Activated T-helper 1 cell treated with anti-CD3 and anti-CD28 coated beads, Interleukin-2, amount 50 U/mL, for 16 hours (primary cell): ENCODE results near the gene SEMA3E.
"Not testable (repeated sequence)": the region's sequence is repeated elsewhere in the genome, so short reads cannot be mapped to it uniquely, and the experiment has no call there.

Experiments
- DNase-seq, 2 donors: peaks; one replicate each; pipeline ENCODE4 v3.0.0-alpha.2; 2020; ENCODE audit warnings: low read depth in 1 of 2, low spot score in 1 of 2

SEMA3E gene

GRCh38 chr7:83456413-83456812 lies 192.5 kb downstream of the SEMA3E start:
- DNase-seq: no peak

GRCh38 chr7:83455612-83456011 lies 193.3 kb downstream of the SEMA3E start:
- no peak for DNase-seq

- no peak for DNase-seq
Measured at GRCh38 chr7:83452256-83452655, 196.7 kb downstream of the SEMA3E start.

GRCh38 chr7:83451501-83452045 lies 197.4 kb downstream of the SEMA3E start:
- no peak for DNase-seq

GRCh38 chr7:83449781-83450180 lies 199.2 kb downstream of the SEMA3E start:
- DNase-seq: no peak

GRCh38 chr7:83447681-83448080 lies 201.3 kb downstream of the SEMA3E start:
- no peak for DNase-seq

- no peak for DNase-seq
Measured at GRCh38 chr7:83446102-83446669, 202.8 kb downstream of the SEMA3E start.

- no peak for DNase-seq
Measured at GRCh38 chr7:83442911-83443310, 206.0 kb downstream of the SEMA3E start.

GRCh38 chr7:83439026-83439425 lies 209.9 kb downstream of the SEMA3E start:
- no peak for DNase-seq

- DNase-seq: not testable (repeated sequence)
Measured at GRCh38 chr7:83430289-83430688, 218.7 kb downstream of the SEMA3E start.

GRCh38 chr7:83429493-83429892 lies 219.4 kb downstream of the SEMA3E start:
- DNase-seq: no peak

GRCh38 chr7:83427884-83428283 lies 221.1 kb downstream of the SEMA3E start:
- DNase-seq: no peak

GRCh38 chr7:83426325-83426724 lies 222.6 kb downstream of the SEMA3E start:
- no peak for DNase-seq

- no peak for DNase-seq
Measured at GRCh38 chr7:83419013-83419412, 229.9 kb downstream of the SEMA3E start.

- DNase-seq: no peak
Measured at GRCh38 chr7:83415840-83416239, 233.1 kb downstream of the SEMA3E start.

- no peak for DNase-seq
Measured at GRCh38 chr7:83414947-83415346, 234.0 kb downstream of the SEMA3E start.

GRCh38 chr7:83413831-83414230 lies 235.1 kb downstream of the SEMA3E start:
- DNase-seq: no peak

- no peak for DNase-seq
Measured at GRCh38 chr7:83413424-83413823, 235.5 kb downstream of the SEMA3E start.

- no peak for DNase-seq
Measured at GRCh38 chr7:83410989-83411591, 237.8 kb downstream of the SEMA3E start.

GRCh38 chr7:83394776-83395175 lies 254.2 kb downstream of the SEMA3E start:
- no peak for DNase-seq

- DNase-seq: no peak
Measured at GRCh38 chr7:83388436-83388835, 260.5 kb downstream of the SEMA3E start.

- DNase-seq: no peak
Measured at GRCh38 chr7:83366629-83367028, 282.3 kb downstream of the SEMA3E start.

GRCh38 chr7:83365746-83366145 lies 283.2 kb downstream of the SEMA3E start:
- DNase-seq: no peak
